Measurements from ENCODE around the gene CWC25. TPM values are rescaled to one million over a fixed set of nuclear protein-coding genes. Genes with fewer than 3 reads are reported as not detected.
A peak's percentile ranks its signal among the peaks of the same experiment; 100 is the strongest.
"Not testable (repeated sequence)": the region's sequence is repeated elsewhere in the genome, so short reads cannot be mapped to it uniquely, and the experiment has no call there.

CWC25 gene
- total RNA-seq, 1 donor from 2014 or later: 12.4 TPM

GRCh38 chr17:38789185-38789584 lies 35.9 kb downstream of the CWC25 start:
- Histone ChIP-seq H3K36me3 (ENCODE audit: insufficient read depth, low read length) (peaks cover 16% of the 10 kb centered on the region), H3K79me2 (ENCODE audit: insufficient read depth, low read length) (peaks cover 68% of the 10 kb centered on the region), H3K4me2 (ENCODE audit: low read length) (no peak overlapping the region), H3K4me1 (ENCODE audit: insufficient read depth, low read length) (peaks cover 15% of the 10 kb centered on the region), H3K27me3 (ENCODE audit: insufficient read depth, low read length) (no peaks in the 10 kb centered on the region), H3K9me3 (ENCODE audit: insufficient read depth, low read depth, low read length) (no peaks in the 10 kb centered on the region), H2AFZ (ENCODE audit: low read depth, low read length) (no peak overlapping the region), H3K4me3 (ENCODE audit: insufficient read depth, low read depth, low read length) (no peak overlapping the region), H4K20me1 (ENCODE audit: insufficient read depth, low read length) (peaks cover 72% of the 10 kb centered on the region), H3K9ac (ENCODE audit: low read length) (no peak overlapping the region), H3K27ac (ENCODE audit: low read depth, low read length) (no peak overlapping the region)
- no peak overlapping the region for H3K27ac Mint-ChIP-seq (ENCODE audit: unreplicated experiment)
- no peak for TF ChIP-seq CTCF (IDR thresholded peaks at IDR 0.05; ENCODE audit: insufficient read depth, low read depth, low read length)
- TF ChIP-seq EZH2 (IDR thresholded peaks at IDR 0.05; ENCODE audit: insufficient read depth, low read length): no peak
- H3K9me3 Mint-ChIP-seq (ENCODE audit: unreplicated experiment): no peaks in the 10 kb centered on the region
- peaks cover 17% of the 10 kb centered on the region for H3K36me3 Mint-ChIP-seq (ENCODE audit: low read depth, unreplicated experiment)
- H3K4me1 Mint-ChIP-seq (ENCODE audit: low read depth, unreplicated experiment): peaks cover 10% of the 10 kb centered on the region
- H3K4me3 Mint-ChIP-seq (ENCODE audit: unreplicated experiment): peak overlapping the region; percentile 57
- DNase-seq (ENCODE audit: low read depth): no peak
- H3K27me3 Mint-ChIP-seq (ENCODE audit: low read depth, unreplicated experiment): no peaks in the 10 kb centered on the region
- FAIRE-seq: no peak

GRCh38 chr17:38787999-38788398 lies 37.1 kb downstream of the CWC25 start:
- not testable (repeated sequence) for DNase-seq (ENCODE audit: low read depth); H3K4me3 ChIP-seq (ENCODE audit: insufficient read depth, low read depth, low read length); H3K4me3 Mint-ChIP-seq (ENCODE audit: unreplicated experiment); H3K27ac Mint-ChIP-seq (ENCODE audit: unreplicated experiment); H3K27me3 ChIP-seq (ENCODE audit: insufficient read depth, low read length); FAIRE-seq; H3K9ac ChIP-seq (ENCODE audit: low read length); H3K9me3 ChIP-seq (ENCODE audit: insufficient read depth, low read depth, low read length); H3K27ac ChIP-seq (ENCODE audit: low read depth, low read length); H3K4me2 ChIP-seq (ENCODE audit: low read length); H3K27me3 Mint-ChIP-seq (ENCODE audit: low read depth, unreplicated experiment); H3K9me3 Mint-ChIP-seq (ENCODE audit: unreplicated experiment); H2AFZ ChIP-seq (ENCODE audit: low read depth, low read length)
- Histone ChIP-seq H3K79me2 (ENCODE audit: insufficient read depth, low read length) (peaks cover 58% of the 10 kb centered on the region), H3K36me3 (ENCODE audit: insufficient read depth, low read length) (peaks cover 24% of the 10 kb centered on the region), H3K4me1 (ENCODE audit: insufficient read depth, low read length) (peaks cover 15% of the 10 kb centered on the region), H4K20me1 (ENCODE audit: insufficient read depth, low read length) (peaks cover 64% of the 10 kb centered on the region)
- Mint-ChIP-seq H3K36me3 (ENCODE audit: low read depth, unreplicated experiment) (peaks cover 20% of the 10 kb centered on the region), H3K4me1 (ENCODE audit: low read depth, unreplicated experiment) (peaks cover 10% of the 10 kb centered on the region)

- Histone ChIP-seq H3K4me1 (ENCODE audit: insufficient read depth, low read length) (peaks cover 15% of the 10 kb centered on the region), H2AFZ (ENCODE audit: low read depth, low read length) (no peak overlapping the region), H4K20me1 (ENCODE audit: insufficient read depth, low read length) (peaks cover 64% of the 10 kb centered on the region), H3K27me3 (ENCODE audit: insufficient read depth, low read length) (no peaks in the 10 kb centered on the region), H3K9ac (ENCODE audit: low read length) (no peak overlapping the region), H3K27ac (ENCODE audit: low read depth, low read length) (no peak overlapping the region), H3K4me3 (ENCODE audit: insufficient read depth, low read depth, low read length) (no peak overlapping the region), H3K9me3 (ENCODE audit: insufficient read depth, low read depth, low read length) (no peaks in the 10 kb centered on the region), H3K4me2 (ENCODE audit: low read length) (no peak overlapping the region), H3K36me3 (ENCODE audit: insufficient read depth, low read length) (peaks cover 32% of the 10 kb centered on the region), H3K79me2 (ENCODE audit: insufficient read depth, low read length) (peaks cover 43% of the 10 kb centered on the region)
- peaks cover 12% of the 10 kb centered on the region for H3K36me3 Mint-ChIP-seq (ENCODE audit: low read depth, unreplicated experiment)
- peaks cover 10% of the 10 kb centered on the region for H3K4me1 Mint-ChIP-seq (ENCODE audit: low read depth, unreplicated experiment)
- no peak for TF ChIP-seq CTCF (IDR thresholded peaks at IDR 0.05; ENCODE audit: insufficient read depth, low read depth, low read length)
- no peak for TF ChIP-seq EZH2 (IDR thresholded peaks at IDR 0.05; ENCODE audit: insufficient read depth, low read length)
- no peak for FAIRE-seq
- no peaks in the 10 kb centered on the region for H3K9me3 Mint-ChIP-seq (ENCODE audit: unreplicated experiment)
- DNase-seq (ENCODE audit: low read depth): no peak
- no peak overlapping the region for H3K27ac Mint-ChIP-seq (ENCODE audit: unreplicated experiment)
- H3K27me3 Mint-ChIP-seq (ENCODE audit: low read depth, unreplicated experiment): no peaks in the 10 kb centered on the region
- no peak overlapping the region for H3K4me3 Mint-ChIP-seq (ENCODE audit: unreplicated experiment)
These were observed 38.7 kb downstream of the CWC25 start for GRCh38 chr17:38786372-38786771.

Measured in astrocyte (in vitro differentiated cells and primary cell).